Choroid plexus epithelial cell (primary cell): ENCODE data around the gene FAM219A.

ENCODE experiments used
- DNase-seq: peaks from one replicate; pipeline ENCODE4 v3.0.0-alpha.2; 2010; ENCODE audit warnings: low read depth
- H3K4me3 ChIP-seq: 2 replicates; pipeline ENCODE4 v1.5.1; 2011; ENCODE audit warnings: low read depth, mild to moderate bottlenecking, control low read depth, low read length, moderate library complexity
- CTCF ChIP-seq: conservative IDR thresholded peaks from 2 replicates; pipeline ENCODE4 v1.5.1; 2011; ENCODE audit warnings: low read depth, mild to moderate bottlenecking, control low read depth, inconsistent platforms, low read length, moderate library complexity

FAM219A gene, protein sequence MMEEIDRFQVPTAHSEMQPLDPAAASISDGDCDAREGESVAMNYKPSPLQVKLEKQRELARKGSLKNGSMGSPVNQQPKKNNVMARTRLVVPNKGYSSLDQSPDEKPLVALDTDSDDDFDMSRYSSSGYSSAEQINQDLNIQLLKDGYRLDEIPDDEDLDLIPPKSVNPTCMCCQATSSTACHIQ

GRCh38 chr9:34458013-34458958 is at the start of gene FAM219A, which contains the start of gene DNAI1:
TSS of gene FAM219A (minus strand) at chr9:34458570. CDS start at chr9:34458263, 307 bp downstream.
TSS of gene DNAI1 (plus strand) at chr9:34458805. CDS start at chr9:34459006, 201 bp downstream.
- TF ChIP-seq CTCF, result no peak
- peak within 1 kb of the TSS; percentile 76 for H3K4me3 ChIP-seq
- DNase-seq, result peak; percentile 99

DNA sequence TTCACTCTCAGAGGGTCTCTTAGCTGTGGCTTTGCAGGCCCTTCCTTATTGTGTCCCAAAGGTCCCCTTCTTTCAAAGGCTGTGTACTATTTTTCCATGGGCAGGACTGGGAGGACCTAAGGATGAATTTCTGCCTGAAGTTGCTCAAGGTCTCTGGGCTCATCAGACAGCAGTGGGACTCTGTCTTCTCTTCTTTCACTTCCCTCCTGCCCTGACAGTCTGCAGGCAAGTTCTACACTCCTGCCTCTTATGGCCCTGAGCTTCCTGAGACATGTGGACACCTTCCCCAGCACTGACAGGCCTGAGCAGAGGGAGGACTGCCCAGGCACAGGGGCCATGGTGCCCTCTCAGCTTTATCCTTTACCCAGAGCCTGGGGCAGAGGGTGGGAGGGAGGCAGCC is 49.6 kb upstream of the FAM219A start:
- DNase-seq, result no peak
- no peak overlapping the region for H3K4me3 ChIP-seq
- no peak for TF ChIP-seq CTCF

DNA sequence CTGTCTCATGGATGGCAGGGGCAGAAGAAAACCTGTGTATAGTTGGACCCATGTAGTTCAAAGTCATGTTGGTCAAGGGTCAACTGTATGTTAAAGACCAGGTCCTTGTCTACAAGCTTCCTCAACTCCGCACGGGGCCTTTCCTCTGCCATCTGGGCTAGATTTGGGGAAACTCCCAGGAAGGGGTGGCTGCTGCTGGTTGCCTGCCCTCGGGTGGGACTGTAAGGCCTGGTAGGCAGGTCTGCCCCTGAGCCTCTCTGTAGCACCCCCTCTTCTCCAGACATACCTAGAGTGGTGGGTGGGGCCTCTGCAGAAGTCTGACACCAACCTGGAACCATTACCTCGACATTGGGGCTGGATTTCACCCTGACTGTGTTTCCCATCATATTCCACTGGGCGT is 49.2 kb upstream of the FAM219A start:
- TF ChIP-seq CTCF, result no peak
- DNase-seq, result no peak
- H3K4me3 ChIP-seq, result no peak overlapping the region

DNA sequence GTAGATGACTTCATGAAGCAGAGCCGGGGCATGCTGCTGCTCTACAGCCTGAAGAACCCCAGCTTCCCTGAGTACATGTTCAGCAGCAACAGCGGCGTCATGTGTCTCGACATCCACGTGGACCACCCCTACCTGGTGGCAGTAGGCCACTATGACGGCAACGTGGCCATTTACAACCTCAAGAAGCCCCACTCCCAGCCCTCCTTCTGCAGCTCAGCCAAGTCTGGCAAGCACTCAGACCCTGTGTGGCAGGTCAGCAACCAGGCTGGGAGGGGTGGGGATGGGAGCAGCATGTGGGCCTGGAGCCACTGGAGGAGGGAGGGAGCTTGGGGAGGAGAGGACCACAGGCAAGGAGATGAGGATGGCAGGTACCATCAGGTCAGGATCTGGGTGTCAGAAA is 48.3 kb upstream of the FAM219A start:
- H3K4me3 ChIP-seq, result no peak overlapping the region
- no peak for DNase-seq
- no peak for TF ChIP-seq CTCF

- DNase-seq, result no peak
These were observed 47.2 kb upstream of the FAM219A start for GRCh38 chr9:34505370-34506120.

GRCh38 chr9:34503406-34503805 is 45.0 kb upstream of the FAM219A start:
- no peak for DNase-seq
- TF ChIP-seq CTCF, result no peak
- H3K4me3 ChIP-seq, result no peak overlapping the region

More at GRCh38 chr9:34505370-34506120, 47.2 kb upstream of the FAM219A start:
- TF ChIP-seq CTCF, result no peak
- H3K4me3 ChIP-seq, result no peak overlapping the region
